ENCODE data around the gene AQP10.
"Not testable (repeated sequence)": the region's sequence is repeated elsewhere in the genome, so short reads cannot be mapped to it uniquely, and the experiment has no call there.

Gene AQP10

DNA sequence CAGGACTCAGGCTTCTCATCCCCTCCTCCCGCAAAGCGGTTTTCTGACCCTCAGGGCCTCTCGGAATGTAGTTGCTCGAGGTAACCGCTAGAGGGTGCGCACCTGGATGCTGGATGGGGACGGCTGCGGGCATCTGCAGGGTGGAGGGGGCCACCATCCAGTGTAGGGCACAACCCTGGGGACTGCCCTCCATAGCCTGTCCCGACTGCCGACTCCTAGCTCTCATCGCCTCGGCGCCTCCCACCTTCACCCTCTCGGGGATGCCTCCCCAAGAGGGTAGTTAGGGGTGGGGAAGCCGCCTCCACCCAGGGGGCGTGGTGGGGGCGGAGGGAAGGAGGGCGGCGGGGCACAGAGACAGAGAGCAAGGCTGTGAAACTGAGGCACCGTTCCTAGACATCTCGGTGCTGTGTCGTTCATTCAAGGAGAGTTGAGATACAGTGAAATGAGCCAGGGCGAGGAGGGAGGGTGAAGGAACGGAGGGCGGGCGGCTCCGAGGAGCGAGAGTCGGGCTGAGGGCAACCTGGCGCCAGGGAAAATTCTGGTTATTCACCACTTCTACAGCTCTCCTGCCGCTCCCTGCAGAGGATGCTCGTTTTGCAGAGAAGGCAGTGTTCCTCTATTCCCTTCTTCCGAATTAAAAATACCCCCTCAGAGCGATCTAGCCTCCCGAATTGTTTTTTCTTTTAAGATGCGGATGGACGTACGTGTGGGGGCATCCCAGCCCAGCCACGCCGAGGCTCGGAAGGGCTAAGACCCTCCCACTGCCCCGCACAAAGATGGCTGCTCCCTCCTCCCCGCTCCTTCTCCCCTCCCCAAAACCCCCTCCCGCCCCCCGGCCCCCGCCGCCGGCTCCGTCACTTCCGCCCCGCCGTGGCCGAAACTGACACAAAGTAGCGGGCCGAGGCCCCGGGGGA is 4.0 kb downstream of the AQP10 start, which contains the start of gene ATP8B2:
ATP8B2 (plus strand) TSS at position 857 of the 914 bp plus-strand sequence. CDS start 2,617 bp downstream, outside the sequence.
- DNase-seq = peak; percentile 57 to 68 (median 61)

GRCh38 chr1:154325583-154326545 is 5.0 kb downstream of the AQP10 start:
- DNase-seq = peak; percentile 66 to 81 (median 70)

DNA sequence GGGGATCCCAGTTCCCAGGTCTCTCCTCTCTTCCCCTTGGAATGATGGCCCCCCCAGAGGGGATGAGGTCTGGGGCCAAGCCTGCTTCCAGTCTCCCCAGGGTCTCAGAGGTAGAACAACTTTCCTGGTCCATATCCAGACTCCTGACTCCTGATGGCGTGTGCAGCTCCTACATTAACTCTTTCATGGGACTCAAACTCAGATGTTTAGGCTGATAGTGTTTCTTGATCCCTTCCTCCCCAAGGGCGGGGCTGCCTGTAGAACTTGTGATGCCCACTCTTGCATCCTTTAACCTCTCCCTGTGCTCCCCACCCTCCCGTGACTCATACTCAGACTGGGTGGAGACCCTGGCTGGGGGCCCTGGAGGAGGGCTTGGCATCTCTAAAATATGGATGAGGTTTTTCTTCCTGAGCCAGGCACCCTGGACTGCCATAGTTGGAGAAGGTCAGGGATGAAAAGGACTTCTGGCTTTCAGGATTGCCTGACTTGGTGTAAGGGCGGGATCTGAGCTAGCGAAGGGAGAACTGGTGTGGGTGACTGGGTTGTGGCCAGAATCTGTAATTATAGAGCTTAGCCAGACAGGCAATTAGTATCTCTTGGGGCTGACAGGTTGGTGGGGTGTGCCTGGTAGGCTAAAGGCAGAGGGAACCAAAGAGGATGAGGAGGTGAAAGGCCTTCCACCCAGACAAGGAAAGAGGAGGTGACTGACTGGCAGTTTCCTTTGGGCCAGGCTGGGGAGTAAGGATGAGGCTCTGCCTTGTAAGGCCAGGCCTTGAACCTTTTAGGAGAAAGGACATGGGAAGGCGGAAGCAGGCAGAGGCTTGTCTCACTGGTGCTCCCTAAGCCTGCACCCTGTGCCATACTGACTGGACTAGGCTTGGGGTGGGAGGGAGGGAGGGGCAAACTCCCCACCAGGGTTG is 5.9 kb downstream of the AQP10 start:
- DNase-seq = no peak

- no peak for DNase-seq
These were observed 6.8 kb downstream of the AQP10 start for GRCh38 chr1:154327466-154328317.

GRCh38 chr1:154328318-154329151 is 7.6 kb downstream of the AQP10 start:
- peak; percentile 70 to 93 (median 89) for DNase-seq

DNA sequence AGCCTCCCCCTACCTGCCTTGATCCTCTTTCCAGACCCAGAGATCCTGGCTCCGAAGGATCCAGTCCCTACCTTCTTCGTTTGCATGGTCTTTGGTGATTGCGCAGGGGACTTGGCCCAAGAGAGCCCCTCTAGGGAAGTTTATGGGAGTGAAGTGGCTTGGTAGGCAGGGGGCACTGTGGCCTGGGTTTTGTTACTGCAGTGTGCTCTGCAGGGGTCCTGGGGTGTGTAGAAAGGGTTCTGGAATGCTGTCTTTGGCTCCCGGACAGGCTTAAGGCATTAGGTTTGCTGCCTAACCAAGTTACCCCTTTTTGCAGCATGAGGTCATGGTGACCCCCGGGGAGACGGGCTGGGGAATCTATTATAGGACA is 8.2 kb downstream of the AQP10 start:
- DNase-seq = no peak

GRCh38 chr1:154329551-154330131 is 8.7 kb downstream of the AQP10 start:
- peak; percentile 53 to 68 (median 64) for DNase-seq

DNA sequence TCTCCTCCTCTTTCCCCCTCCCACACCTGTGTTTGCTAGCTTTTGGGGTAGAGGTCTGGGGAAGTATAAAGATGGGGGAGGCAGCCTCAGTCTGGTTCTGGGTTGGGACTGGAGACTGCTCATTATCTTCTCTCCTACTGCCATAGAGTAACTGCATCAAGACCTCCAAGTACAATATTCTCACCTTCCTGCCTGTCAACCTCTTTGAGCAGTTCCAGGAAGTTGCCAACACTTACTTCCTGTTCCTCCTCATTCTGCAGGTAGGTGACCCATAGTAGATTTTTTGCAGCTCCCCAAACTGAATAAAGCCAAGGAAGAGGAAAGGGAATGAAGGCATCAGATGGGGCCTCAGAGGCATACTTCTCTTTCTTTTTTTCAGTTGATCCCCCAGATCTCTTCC is 9.8 kb downstream of the AQP10 start:
- DNase-seq = no peak

DNA sequence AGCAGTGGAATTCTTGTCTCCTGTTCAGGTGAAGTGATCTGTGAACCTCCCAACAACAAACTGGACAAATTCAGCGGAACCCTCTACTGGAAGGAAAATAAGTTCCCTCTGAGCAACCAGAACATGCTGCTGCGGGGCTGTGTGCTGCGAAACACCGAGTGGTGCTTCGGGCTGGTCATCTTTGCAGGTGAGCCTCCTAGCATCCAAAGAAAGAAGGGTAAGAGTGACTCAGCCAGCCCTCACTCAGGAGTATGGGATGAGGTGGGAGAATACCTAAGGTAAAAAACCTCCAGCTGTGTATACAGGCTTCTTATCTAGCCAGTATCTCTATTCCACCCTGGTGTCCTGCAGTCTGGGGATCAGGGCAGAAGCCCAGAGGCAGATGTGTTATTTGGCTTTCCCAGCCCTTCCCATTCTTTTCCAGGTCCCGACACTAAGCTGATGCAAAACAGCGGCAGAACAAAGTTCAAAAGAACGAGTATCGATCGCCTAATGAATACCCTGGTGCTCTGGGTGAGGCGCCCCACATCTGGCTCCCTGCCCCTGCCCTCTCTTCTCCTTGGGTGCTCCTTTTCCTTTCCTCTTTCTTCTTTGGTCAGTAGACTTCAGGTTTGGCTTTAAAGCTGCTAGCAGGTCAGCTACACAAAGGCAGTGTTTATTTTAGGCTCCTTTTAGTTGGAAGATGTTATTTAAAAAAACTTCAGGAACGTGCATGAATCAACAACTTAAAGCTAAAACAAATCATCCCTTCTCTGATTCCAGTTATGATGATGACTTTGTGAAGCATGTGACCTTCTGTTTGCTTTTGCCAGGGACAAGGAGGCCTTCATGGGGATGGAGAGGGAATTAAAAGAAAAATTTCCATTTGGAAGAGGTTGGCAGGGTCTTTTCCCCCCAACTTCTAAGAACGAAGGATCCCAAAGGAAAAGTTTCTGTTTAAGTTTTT is 13.5 kb downstream of the AQP10 start:
- no peak for DNase-seq

- DNase-seq = peak; percentile 95 to 98 (median 98)
These were observed 14.3 kb downstream of the AQP10 start for GRCh38 chr1:154335025-154335714.

DNA sequence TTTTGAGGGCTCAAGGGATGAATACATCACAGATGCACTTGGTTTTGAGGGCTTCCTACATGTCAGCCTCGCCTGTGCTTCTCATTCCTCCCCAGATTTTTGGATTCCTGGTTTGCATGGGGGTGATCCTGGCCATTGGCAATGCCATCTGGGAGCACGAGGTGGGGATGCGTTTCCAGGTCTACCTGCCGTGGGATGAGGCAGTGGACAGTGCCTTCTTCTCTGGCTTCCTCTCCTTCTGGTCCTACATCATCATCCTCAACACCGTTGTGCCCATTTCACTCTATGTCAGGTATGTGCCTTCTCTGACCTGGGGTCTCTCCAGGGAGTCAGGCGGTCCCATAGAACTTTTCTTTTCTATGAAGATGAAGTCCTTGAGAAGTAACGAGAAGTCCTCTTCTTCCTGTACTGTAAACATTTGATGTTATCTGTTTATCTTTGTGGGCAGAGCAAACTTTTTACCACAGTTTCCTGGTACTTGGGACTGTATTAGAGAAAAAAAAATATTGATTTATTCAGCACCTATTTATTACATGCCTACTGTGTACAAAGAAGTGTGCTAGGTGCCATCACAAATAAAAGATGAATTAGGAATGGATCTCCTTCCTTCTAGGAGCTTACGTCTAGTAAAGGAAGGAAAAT is 16.5 kb downstream of the AQP10 start:
- DNase-seq = no peak

DNA sequence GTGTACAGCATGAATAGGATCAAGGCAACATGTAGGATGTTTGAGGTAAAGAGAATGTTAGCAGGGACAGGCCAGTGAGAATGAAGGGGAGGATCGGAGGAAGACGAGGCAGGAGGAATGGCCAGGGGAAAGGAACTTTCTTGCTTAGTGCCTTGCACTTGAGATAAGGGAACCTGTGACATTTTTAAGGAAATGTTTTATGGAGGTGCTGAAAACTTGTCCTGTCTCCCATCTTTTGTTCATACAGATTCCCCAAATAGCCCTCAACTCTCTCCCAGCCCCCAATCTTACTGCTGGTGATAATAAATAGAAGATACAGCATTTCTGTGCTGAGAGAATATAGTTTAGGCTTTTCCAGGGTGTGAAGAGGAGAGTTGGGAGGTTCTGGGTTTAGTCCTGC is 18.0 kb downstream of the AQP10 start:
- DNase-seq = no peak

GRCh38 chr1:154341366-154341765 is 20.5 kb downstream of the AQP10 start:
- not testable (repeated sequence) for DNase-seq

DNA sequence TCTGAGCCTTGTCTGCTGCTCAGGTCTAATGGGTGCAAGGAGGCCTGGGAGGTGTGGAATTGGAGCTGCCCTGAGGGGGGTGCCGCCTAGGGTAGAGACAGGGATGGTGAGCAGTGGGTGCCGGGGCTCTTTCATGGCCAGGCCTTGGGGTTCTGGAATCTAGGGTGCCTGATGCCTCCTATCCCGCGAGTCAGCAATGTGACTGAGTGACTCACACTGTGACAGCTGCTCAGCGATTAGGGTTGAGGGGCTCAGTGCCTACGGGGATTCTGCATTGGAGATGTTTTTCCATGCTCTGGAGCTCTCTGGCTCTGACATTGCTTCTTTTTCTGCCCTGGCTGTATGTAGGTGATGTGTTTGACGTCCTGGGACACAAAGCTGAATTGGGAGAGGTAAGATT is 21.2 kb downstream of the AQP10 start:
- DNase-seq = peak; percentile 35 to 48 (median 43)

- peak in 2 of 3 donors; percentile 31 to 55 for DNase-seq
These were observed 22.1 kb downstream of the AQP10 start for GRCh38 chr1:154342836-154343472.

DNA sequence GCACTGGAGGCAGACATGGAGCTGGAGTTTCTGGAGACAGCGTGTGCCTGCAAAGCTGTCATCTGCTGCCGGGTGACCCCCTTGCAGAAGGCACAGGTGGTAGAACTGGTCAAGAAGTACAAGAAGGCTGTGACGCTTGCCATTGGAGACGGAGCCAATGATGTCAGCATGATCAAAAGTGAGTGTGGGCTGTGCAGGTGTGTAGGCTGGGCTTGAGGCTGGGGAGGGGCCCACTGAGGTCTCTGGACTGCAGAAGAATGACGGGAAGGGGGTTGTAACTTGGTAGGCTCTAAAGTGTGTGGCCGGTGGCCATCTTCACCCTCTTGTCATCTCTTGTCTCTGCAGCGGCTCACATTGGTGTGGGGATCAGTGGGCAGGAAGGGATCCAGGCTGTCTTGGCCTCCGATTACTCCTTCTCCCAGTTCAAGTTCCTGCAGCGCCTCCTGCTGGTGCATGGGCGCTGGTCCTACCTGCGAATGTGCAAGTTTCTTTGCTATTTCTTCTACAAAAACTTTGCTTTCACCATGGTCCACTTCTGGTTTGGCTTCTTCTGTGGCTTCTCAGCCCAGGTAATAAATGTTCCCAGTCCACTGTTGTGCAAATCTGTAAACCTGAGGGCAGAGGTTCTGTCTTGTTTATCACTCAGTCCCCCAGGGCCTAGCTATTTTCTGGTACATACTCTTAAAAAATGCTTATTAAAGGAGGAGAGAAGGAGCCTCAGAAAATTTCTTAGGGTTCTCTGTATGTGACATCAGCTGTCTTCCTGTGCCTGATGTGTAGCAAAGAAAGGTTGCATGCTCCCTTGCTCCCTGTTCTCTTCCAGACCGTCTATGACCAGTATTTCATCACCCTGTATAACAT is 24.3 kb downstream of the AQP10 start:
- peak; percentile 57 to 79 (median 66) for DNase-seq
